H9 (cell line): ENCODE data around the gene FAM98C. TPM values are rescaled to one million over a fixed set of nuclear protein-coding genes. Genes with fewer than 3 reads are reported as not detected.

Experiments
- DNase-seq: peaks from one replicate; pipeline ENCODE4 v3.0.0-alpha.2; 2017
- H2AFZ ChIP-seq: one replicate; pipeline ENCODE4 v1.6.1; 2013; ENCODE audit warnings: mild to moderate bottlenecking, low read length, control low read depth, moderate library complexity
- H2AK5ac ChIP-seq: 2 replicates; pipeline ENCODE4 v1.6.1; 2013; ENCODE audit warnings: low read length, control low read depth, mixed read lengths; ENCODE audit not compliant: insufficient read length
- H2BK120ac ChIP-seq: one replicate; pipeline ENCODE4 v1.6.1; 2013; ENCODE audit warnings: low read depth, mild to moderate bottlenecking, low read length, control low read depth, inconsistent platforms; ENCODE audit not compliant: poor library complexity, severe bottlenecking
- H2BK12ac ChIP-seq: 2 replicates; pipeline ENCODE4 v1.6.1; 2013; ENCODE audit warnings: low read length, control low read depth, mixed read lengths, low read depth; ENCODE audit not compliant: insufficient read length
- H2BK15ac ChIP-seq: 2 replicates; pipeline ENCODE4 v1.6.1; 2013; ENCODE audit warnings: low read depth, low read length, control low read depth
- H2BK20ac ChIP-seq: one replicate; pipeline ENCODE4 v1.6.1; 2013; ENCODE audit warnings: low read depth, mild to moderate bottlenecking, low read length, control low read depth, inconsistent platforms; ENCODE audit not compliant: poor library complexity, severe bottlenecking
- H2BK5ac ChIP-seq: 2 replicates; pipeline ENCODE4 v1.6.1; 2013; ENCODE audit warnings: low read length, control low read depth, mixed read lengths; ENCODE audit not compliant: insufficient read length
- H3K14ac ChIP-seq: 2 replicates; pipeline ENCODE4 v1.6.1; 2013; ENCODE audit warnings: low read length, control low read depth; ENCODE audit not compliant: insufficient read depth
- H3K18ac ChIP-seq: 2 replicates; pipeline ENCODE4 v1.6.1; 2013; ENCODE audit warnings: low read depth, mild to moderate bottlenecking, mixed read lengths, low read length, control low read depth; ENCODE audit not compliant: insufficient read length
- H3K23ac ChIP-seq: 2 replicates; pipeline ENCODE4 v1.6.1; 2013; ENCODE audit warnings: low read length, control low read depth, mixed read lengths, low read depth; ENCODE audit not compliant: insufficient read length
- H3K23me2 ChIP-seq: 2 replicates; pipeline ENCODE4 v1.6.1; 2013; ENCODE audit warnings: low read depth, mild to moderate bottlenecking, mixed read lengths, low read length, control low read depth; ENCODE audit not compliant: insufficient read length, poor library complexity, severe bottlenecking
- H3K27ac ChIP-seq: 2 replicates; pipeline ENCODE4 v1.5.1; 2013; ENCODE audit warnings: low read length, control low read depth, mixed read lengths, low read depth; ENCODE audit not compliant: insufficient read length
- H3K27me3 ChIP-seq: 2 replicates; pipeline ENCODE4 v1.6.1; 2013; ENCODE audit warnings: low read length, control low read depth, inconsistent platforms; ENCODE audit not compliant: insufficient read depth
- H3K4ac ChIP-seq: 2 replicates; pipeline ENCODE4 v1.6.1; 2013; ENCODE audit warnings: low read depth, mild to moderate bottlenecking, control low read depth, inconsistent platforms, low read length, moderate library complexity
- H3K4me1 ChIP-seq: 2 replicates; pipeline ENCODE4 v1.6.1; 2013; ENCODE audit warnings: low read length, control low read depth, inconsistent platforms; ENCODE audit not compliant: insufficient read depth
- H3K4me2 ChIP-seq: 2 replicates; pipeline ENCODE4 v1.6.1; 2013; ENCODE audit warnings: low read length, control low read depth, mixed read lengths; ENCODE audit not compliant: insufficient read length, insufficient read depth
- H3K56ac ChIP-seq: 2 replicates; pipeline ENCODE4 v1.6.1; 2013; ENCODE audit warnings: low read depth, mild to moderate bottlenecking, mixed read lengths, low read length, control low read depth; ENCODE audit not compliant: insufficient read length
- H3K79me1 ChIP-seq: 2 replicates; pipeline ENCODE4 v1.6.1; 2013; ENCODE audit warnings: low read depth, mild to moderate bottlenecking, moderate library complexity, low read length, control low read depth, inconsistent platforms; ENCODE audit not compliant: insufficient read depth, poor library complexity, severe bottlenecking
- H3K79me2 ChIP-seq: 2 replicates; pipeline ENCODE4 v1.6.1; 2013; ENCODE audit warnings: low read length, control low read depth, inconsistent platforms; ENCODE audit not compliant: insufficient read depth
- H3K9ac ChIP-seq: 2 replicates; pipeline ENCODE4 v1.6.1; 2013; ENCODE audit warnings: low read length, control low read depth, mixed read lengths; ENCODE audit not compliant: insufficient read length; ENCODE audit errors: extremely low read depth
- H3K9me3 ChIP-seq: one replicate; pipeline ENCODE4 v1.6.1; 2013; ENCODE audit warnings: low read depth, low read length, inconsistent platforms; ENCODE audit not compliant: control insufficient read depth
- H3T11ph ChIP-seq: one replicate; pipeline ENCODE4 v1.6.1; 2013; ENCODE audit warnings: mild to moderate bottlenecking, low read length, control low read depth, inconsistent platforms
- H4K20me1 ChIP-seq: one replicate; pipeline ENCODE4 v1.6.1; 2013; ENCODE audit not compliant: control insufficient read depth, insufficient read length, insufficient read depth
- H4K5ac ChIP-seq: 2 replicates; pipeline ENCODE4 v1.6.1; 2013; ENCODE audit warnings: low read depth, mild to moderate bottlenecking, mixed read lengths, low read length, control low read depth; ENCODE audit not compliant: insufficient read length
- H4K8ac ChIP-seq: replicated peaks from 2 replicates; pipeline ENCODE4 v1.6.1; 2013; ENCODE audit warnings: low read length, control low read depth, mixed read lengths, low read depth; ENCODE audit not compliant: insufficient read length
- H4K91ac ChIP-seq: 2 replicates; pipeline ENCODE4 v1.6.1; 2013; ENCODE audit warnings: low read depth, mild to moderate bottlenecking, moderate library complexity, mixed read lengths, low read length, control low read depth; ENCODE audit not compliant: insufficient read length
- H3K27ac Mint-ChIP-seq, 3 experiments: 2 replicates in 2 of 3; 3 replicates in 1 of 3; pipeline ENCODE4 v1.8.0; 2020 to 2021; ENCODE audit warnings: mixed read lengths in 3 of 3, mild to moderate bottlenecking in 1 of 3, moderate library complexity in 1 of 3
- H3K27me3 Mint-ChIP-seq: 2 replicates; pipeline ENCODE4 v1.8.0; 2021; ENCODE audit warnings: low read depth, mild to moderate bottlenecking, moderate library complexity, mixed read lengths
- H3K36me3 Mint-ChIP-seq, 3 experiments: 2 replicates in 2 of 3; 3 replicates in 1 of 3; pipeline ENCODE4 v1.8.0; 2020 to 2021; ENCODE audit warnings: low read depth in 3 of 3, mixed read lengths in 3 of 3; ENCODE audit not compliant: insufficient read depth in 1 of 3
- H3K4me1 Mint-ChIP-seq, 2 experiments: 2 replicates each; pipeline ENCODE4 v1.8.0; 2020; ENCODE audit warnings: mixed read lengths in 2 of 2
- H3K4me3 Mint-ChIP-seq, 2 experiments: 2 replicates in 1 of 2; 3 replicates in 1 of 2; pipeline ENCODE4 v1.8.0; 2020 to 2021; ENCODE audit warnings: mild to moderate bottlenecking in 2 of 2, mixed read lengths in 2 of 2, moderate library complexity in 1 of 2
- H3K9me3 Mint-ChIP-seq, 2 experiments: 2 replicates in 1 of 2; 3 replicates in 1 of 2; pipeline ENCODE4 v1.8.0; 2020; ENCODE audit warnings: mild to moderate bottlenecking in 2 of 2, mixed read lengths in 2 of 2, moderate library complexity in 1 of 2
- WGBS: extraction: QIAGEN DNeasy Blood & Tissue Kit; methylation state at CpG from one replicate; pipeline ENCODE4 v1.1.7; 2013; ENCODE audit warnings: missing lambda C conversion rate, low lambda C conversion rate, mixed read lengths; ENCODE audit not compliant: insufficient read length; ENCODE audit errors: extremely low coverage; 5-methylcytosine and 5-hydroxymethylcytosine counted together
- total RNA-seq: library from RNA; stranded (reverse); gene quantifications from 2 replicates; pipeline ENCODE4 v1.2.1, GENCODE V29; 2021
- TF ChIP-seq, protein P1 (sequence below): fragments of 200-600 bp; sonication (generic); conservative IDR thresholded peaks from 3 replicates; pipeline ENCODE4 v1.8.0; 2021; ENCODE audit warnings: antibody characterized with exemption, mild to moderate bottlenecking

FAM98C gene
- total RNA-seq, 1 experiment from 2014 or later = 16.4 TPM

DNA sequence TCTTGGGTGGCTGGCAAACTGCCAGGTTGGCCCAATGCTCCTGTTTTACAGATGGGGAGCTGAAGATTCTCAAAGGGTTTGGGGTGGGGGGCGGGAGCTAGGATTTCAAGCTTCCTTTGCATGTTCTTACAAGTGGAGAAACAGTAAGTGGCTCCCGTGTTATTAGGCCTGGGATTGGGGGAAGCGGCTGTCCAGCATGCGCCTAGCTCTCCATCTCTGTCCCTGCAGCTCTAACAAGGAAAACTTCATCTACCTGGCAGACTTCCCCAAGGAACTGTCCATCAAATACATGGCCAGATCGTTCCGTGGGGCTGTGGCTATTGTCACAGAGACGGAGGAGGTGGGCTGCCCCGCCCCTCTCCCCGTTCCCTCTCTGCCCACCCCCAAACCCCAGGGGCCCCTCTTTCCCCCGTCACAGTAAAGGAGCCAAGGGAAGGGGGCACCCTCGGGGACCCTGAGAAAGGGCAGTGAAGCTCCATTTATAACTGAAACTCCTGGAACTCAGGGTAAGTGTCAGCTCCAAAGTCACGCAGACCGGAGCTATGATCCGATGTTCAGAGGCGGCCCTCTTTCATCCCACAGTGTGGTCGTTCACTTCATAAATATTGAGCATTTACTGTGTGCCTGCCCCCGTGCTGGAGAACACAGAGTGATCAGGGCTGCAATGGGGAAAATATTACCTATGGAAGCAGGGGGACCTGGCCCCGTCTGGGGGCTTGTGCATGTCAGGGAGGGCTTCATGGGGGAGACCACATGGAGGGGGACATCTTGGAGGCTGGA, 43.5 kb upstream of the FAM98C start:
- H3K36me3 Mint-ChIP-seq = no peaks in the 10 kb centered on the region; a peak in 2 of 7 replicates
- no peak overlapping the region for H3T11ph ChIP-seq

More for the DNA sequence above, 43.5 kb upstream of the FAM98C start:
- Histone ChIP-seq H3K4me1 (no peaks in the 10 kb centered on the region), H3K4ac (no peak overlapping the region), H3K79me1 (no peaks in the 10 kb centered on the region), H2BK5ac (no peak overlapping the region), H2AFZ (no peak overlapping the region), H2BK20ac (no peak overlapping the region), H2BK15ac (no peak overlapping the region), H3K4me2 (no peak overlapping the region), H4K20me1 (no peaks in the 10 kb centered on the region), H3K9me3 (no peaks in the 10 kb centered on the region), H3K9ac (no peak overlapping the region), H4K5ac (no peak overlapping the region), H4K91ac (no peak overlapping the region), H3K23me2 (peaks cover 6% of the 10 kb centered on the region), H3K18ac (no peak overlapping the region), H3K56ac (no peak overlapping the region), H3K27ac (no peak overlapping the region), H3K14ac (no peak overlapping the region), H3K23ac (no peak overlapping the region), H3K27me3 (peaks cover 14% of the 10 kb centered on the region; the same call in 1 of the 2 replicates), H4K8ac (no peak overlapping the region), H3K79me2 (no peaks in the 10 kb centered on the region), H2BK12ac (no peak overlapping the region), H2BK120ac (no peak overlapping the region), H2AK5ac (no peak overlapping the region)
- no peak overlapping the region for H3K4me3 Mint-ChIP-seq
- DNase-seq = no peak
- no peak overlapping the region for H3K27ac Mint-ChIP-seq
- H3K9me3 Mint-ChIP-seq = no peaks in the 10 kb centered on the region
- peaks cover 69% of the 10 kb centered on the region for H3K27me3 Mint-ChIP-seq
- peaks cover 10 to 17% of the 10 kb centered on the region in 2 experiments for H3K4me1 Mint-ChIP-seq
- no CpG with 5 or more reads among the region's 18 CpGs for WGBS
- TF ChIP-seq, protein P1, sequence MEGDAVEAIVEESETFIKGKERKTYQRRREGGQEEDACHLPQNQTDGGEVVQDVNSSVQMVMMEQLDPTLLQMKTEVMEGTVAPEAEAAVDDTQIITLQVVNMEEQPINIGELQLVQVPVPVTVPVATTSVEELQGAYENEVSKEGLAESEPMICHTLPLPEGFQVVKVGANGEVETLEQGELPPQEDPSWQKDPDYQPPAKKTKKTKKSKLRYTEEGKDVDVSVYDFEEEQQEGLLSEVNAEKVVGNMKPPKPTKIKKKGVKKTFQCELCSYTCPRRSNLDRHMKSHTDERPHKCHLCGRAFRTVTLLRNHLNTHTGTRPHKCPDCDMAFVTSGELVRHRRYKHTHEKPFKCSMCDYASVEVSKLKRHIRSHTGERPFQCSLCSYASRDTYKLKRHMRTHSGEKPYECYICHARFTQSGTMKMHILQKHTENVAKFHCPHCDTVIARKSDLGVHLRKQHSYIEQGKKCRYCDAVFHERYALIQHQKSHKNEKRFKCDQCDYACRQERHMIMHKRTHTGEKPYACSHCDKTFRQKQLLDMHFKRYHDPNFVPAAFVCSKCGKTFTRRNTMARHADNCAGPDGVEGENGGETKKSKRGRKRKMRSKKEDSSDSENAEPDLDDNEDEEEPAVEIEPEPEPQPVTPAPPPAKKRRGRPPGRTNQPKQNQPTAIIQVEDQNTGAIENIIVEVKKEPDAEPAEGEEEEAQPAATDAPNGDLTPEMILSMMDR = no peak
